Measurements from ENCODE around the gene TMEM170B. TPM values are rescaled to one million over a fixed set of nuclear protein-coding genes. Genes with fewer than 3 reads are reported as not detected.
A peak's percentile ranks its signal among the peaks of the same experiment; 100 is the strongest.

The TMEM170B gene
- total RNA-seq, 1 experiment from 2014 or later, result 3.9 TPM

- Histone ChIP-seq H3K9me2 (ENCODE audit: insufficient read depth) (no peaks in the 10 kb centered on the region), H3K27ac (peak overlapping the region; percentile 49), H3K4me1 (replicated peaks; ENCODE audit: insufficient read depth) (peaks cover 12% of the 10 kb centered on the region), H3K36me3 (ENCODE audit: low read depth) (no peaks in the 10 kb centered on the region), H3K79me2 (ENCODE audit: low read depth) (no peaks in the 10 kb centered on the region), H3K4me2 (peak overlapping the region; percentile 68), H3K27me3 (ENCODE audit: insufficient read depth, low read depth) (no peaks in the 10 kb centered on the region), H3K4me3 (no peak overlapping the region), H4K20me1 (ENCODE audit: insufficient read depth) (no peaks in the 10 kb centered on the region), H2AFZ (peak overlapping the region; percentile 63; the same call in 1 of the 2 replicates), H3F3A (ENCODE audit: insufficient read depth, low read depth) (no peaks in the 10 kb centered on the region; the same call in 1 of the 2 replicates), H3K9me3 (ENCODE audit: insufficient read depth, low read depth) (no peaks in the 10 kb centered on the region)
- intact Hi-C loops (cut with micrococcal nuclease; ENCODE audit: unreplicated experiment), result loop anchor here (1.0 to 2.0 kb wide), 13 partner anchors 61 to 544 kb away; partner anchors contain the start of genes NEDD9 and SMIM13
- BruUV-seq (replicated peaks), result no TSS peak
- ChIA-PET POLR2A (ENCODE audit: unreplicated experiment) (interaction anchor here (0.5 to 1.0 kb wide), 4 partner anchors 72 to 402 kb away, joined by 4 to 12 read pairs (median 6); partner anchors contain the start of gene SMIM13), CTCF (interaction anchor here (0.7 to 2.3 kb wide), 10 partner anchors 57 to 402 kb away, joined by 3 to 15 read pairs (median 5); partner anchors contain the start of genes NEDD9 and SMIM13)
- DNase-seq, result no peak
- TF ChIP-seq, protein P1, sequence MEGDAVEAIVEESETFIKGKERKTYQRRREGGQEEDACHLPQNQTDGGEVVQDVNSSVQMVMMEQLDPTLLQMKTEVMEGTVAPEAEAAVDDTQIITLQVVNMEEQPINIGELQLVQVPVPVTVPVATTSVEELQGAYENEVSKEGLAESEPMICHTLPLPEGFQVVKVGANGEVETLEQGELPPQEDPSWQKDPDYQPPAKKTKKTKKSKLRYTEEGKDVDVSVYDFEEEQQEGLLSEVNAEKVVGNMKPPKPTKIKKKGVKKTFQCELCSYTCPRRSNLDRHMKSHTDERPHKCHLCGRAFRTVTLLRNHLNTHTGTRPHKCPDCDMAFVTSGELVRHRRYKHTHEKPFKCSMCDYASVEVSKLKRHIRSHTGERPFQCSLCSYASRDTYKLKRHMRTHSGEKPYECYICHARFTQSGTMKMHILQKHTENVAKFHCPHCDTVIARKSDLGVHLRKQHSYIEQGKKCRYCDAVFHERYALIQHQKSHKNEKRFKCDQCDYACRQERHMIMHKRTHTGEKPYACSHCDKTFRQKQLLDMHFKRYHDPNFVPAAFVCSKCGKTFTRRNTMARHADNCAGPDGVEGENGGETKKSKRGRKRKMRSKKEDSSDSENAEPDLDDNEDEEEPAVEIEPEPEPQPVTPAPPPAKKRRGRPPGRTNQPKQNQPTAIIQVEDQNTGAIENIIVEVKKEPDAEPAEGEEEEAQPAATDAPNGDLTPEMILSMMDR (conservative IDR thresholded peaks at IDR 0.05), result no peak
- TF ChIP-seq EZH2 (IDR thresholded peaks at IDR 0.05; ENCODE audit: low read depth), result no peak
Observed at GRCh38 chr6:11495565-11496145, 41.9 kb upstream of the TMEM170B start.

DNA sequence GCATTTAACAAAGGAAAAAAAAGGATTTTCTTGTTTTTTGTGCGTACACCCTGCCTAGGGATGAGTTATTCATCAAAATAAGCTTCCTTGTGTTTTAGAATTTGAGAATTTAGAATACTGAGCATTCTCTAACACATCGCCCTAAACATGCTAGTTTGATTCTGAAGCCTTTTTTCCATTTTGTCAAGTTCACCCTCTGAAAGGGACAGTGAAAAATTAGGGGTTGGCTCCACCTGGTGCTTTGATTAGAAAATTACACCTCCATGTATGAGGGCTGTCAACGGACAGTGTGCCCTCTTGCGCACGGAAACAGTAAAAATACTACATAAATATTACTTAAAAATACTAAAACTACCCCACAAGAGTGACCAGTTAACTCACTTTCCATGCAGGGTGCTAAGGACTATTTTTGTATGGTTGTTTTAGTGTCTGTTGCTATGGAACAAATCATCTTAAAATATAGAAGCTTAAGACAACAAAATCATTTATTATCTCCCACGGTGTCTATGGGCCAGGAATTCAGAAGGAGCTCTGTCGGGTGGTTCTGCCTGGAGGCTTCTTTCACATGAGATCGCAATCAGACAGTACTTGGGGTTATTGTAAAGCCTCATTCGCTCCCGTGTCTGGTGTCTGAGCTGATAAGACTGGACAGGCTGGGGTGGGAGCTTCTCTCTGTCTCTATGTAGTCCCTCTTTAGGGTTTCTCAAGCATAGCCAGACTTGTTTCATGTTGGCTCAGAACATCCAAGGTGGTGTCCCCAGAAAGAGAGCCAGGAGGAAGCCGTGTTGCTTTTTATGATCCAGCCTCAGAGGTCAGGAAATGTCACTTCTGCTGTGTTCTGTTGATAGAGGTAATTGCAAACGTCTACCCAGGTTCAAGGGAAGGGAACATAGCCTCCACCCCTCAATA is 41.1 kb upstream of the TMEM170B start:
- POLR2A ChIA-PET (ENCODE audit: unreplicated experiment), result interaction anchor here (0.6 to 1.0 kb wide), 4 partner anchors 73 to 403 kb away, joined by 5 to 12 read pairs (median 6); partner anchors contain the start of gene SMIM13
- Histone ChIP-seq H3K9me3 (ENCODE audit: insufficient read depth, low read depth) (no peaks in the 10 kb centered on the region), H3K36me3 (ENCODE audit: low read depth) (no peaks in the 10 kb centered on the region), H3K27ac (peak overlapping the region; percentile 49), H3K9me2 (ENCODE audit: insufficient read depth) (no peaks in the 10 kb centered on the region), H3K4me3 (no peak overlapping the region), H3K4me2 (peak overlapping the region; percentile 68), H3K79me2 (ENCODE audit: low read depth) (no peaks in the 10 kb centered on the region), H3F3A (ENCODE audit: insufficient read depth, low read depth) (no peaks in the 10 kb centered on the region; the same call in 1 of the 2 replicates), H3K27me3 (ENCODE audit: insufficient read depth, low read depth) (no peaks in the 10 kb centered on the region), H2AFZ (peak overlapping the region; percentile 63; the same call in 1 of the 2 replicates), H3K4me1 (replicated peaks; ENCODE audit: insufficient read depth) (peaks cover 12% of the 10 kb centered on the region), H4K20me1 (ENCODE audit: insufficient read depth) (no peaks in the 10 kb centered on the region)
- peak; percentile 63 to 77 for DNase-seq
- TF ChIP-seq, protein P1 (conservative IDR thresholded peaks at IDR 0.05), result peak; percentile 87
- no peak for TF ChIP-seq EZH2 (IDR thresholded peaks at IDR 0.05; ENCODE audit: low read depth)
- BruUV-seq (replicated peaks), result no TSS peak
- intact Hi-C loops (cut with micrococcal nuclease; ENCODE audit: unreplicated experiment), result loop anchor here (1.0 to 2.0 kb wide), 12 partner anchors 62 to 545 kb away; partner anchors contain the start of genes NEDD9 and SMIM13
- CTCF ChIA-PET, result interaction anchor here (0.5 to 2.3 kb wide), 17 partner anchors 49 to 545 kb away, joined by 3 to 15 read pairs (median 4); partner anchors contain the start of genes NEDD9 and SMIM13

DNA sequence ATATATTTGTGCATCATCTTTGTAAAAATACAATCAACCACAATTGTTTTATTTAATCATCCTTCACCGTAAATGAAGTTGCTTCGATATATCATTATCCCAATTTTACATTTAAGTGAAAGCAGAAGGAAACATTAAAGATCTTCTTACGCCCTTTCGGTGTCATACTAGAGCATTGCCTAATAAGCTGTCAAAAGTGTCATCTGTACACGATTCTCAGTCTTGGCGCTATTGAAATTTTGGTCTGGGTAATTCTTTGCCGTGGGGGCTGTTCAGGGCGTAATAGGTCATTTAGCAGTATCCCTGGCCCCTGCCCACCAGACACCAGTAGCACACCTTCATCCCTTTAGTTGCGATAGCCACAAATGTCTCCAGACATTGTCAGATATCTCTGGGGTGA is 40.4 kb upstream of the TMEM170B start:
- no peak overlapping the region for H3K4me3 ChIP-seq
- no peaks in the 10 kb centered on the region for H3K9me2 ChIP-seq (ENCODE audit: insufficient read depth)
- H3K4me1 ChIP-seq (replicated peaks; ENCODE audit: insufficient read depth), result peaks cover 12% of the 10 kb centered on the region
- H3K9me3 ChIP-seq (ENCODE audit: insufficient read depth, low read depth), result no peaks in the 10 kb centered on the region
- H3K36me3 ChIP-seq (ENCODE audit: low read depth), result no peaks in the 10 kb centered on the region
- H3K27ac ChIP-seq, result no peak overlapping the region
- H3K27me3 ChIP-seq (ENCODE audit: insufficient read depth, low read depth), result no peaks in the 10 kb centered on the region
- H3K4me2 ChIP-seq, result no peak overlapping the region
- H4K20me1 ChIP-seq (ENCODE audit: insufficient read depth), result no peaks in the 10 kb centered on the region
- intact Hi-C loops (cut with micrococcal nuclease; ENCODE audit: unreplicated experiment), result loop anchor here (2.0 kb wide), 1 partner anchor 62 kb away; no protein-coding TSS in a partner anchor
- ChIA-PET POLR2A (ENCODE audit: unreplicated experiment) (interaction anchor here (0.6 kb wide), 1 partner anchor 267 kb away, joined by 5 read pairs; no protein-coding TSS in a partner anchor), CTCF (interaction anchor here (0.5 to 2.3 kb wide), 12 partner anchors 14 to 546 kb away, joined by 3 to 15 read pairs (median 5); no protein-coding TSS in a partner anchor)
- no peak for TF ChIP-seq EZH2 (IDR thresholded peaks at IDR 0.05; ENCODE audit: low read depth)
- TF ChIP-seq, protein P1 (conservative IDR thresholded peaks at IDR 0.05), result no peak
- no peak overlapping the region for H2AFZ ChIP-seq
- BruUV-seq (replicated peaks), result no TSS peak
- DNase-seq, result no peak
- no peaks in the 10 kb centered on the region; the same call in 1 of the 2 replicates for H3F3A ChIP-seq (ENCODE audit: insufficient read depth, low read depth)
- no peaks in the 10 kb centered on the region for H3K79me2 ChIP-seq (ENCODE audit: low read depth)

Data from PC-9 (cell line).